HG02678 (cell line): ENCODE data around the gene GNAT1.

Experiments
- ATAC-seq: cut with Tn5 transposase; IDR thresholded peaks from one replicate; pipeline ENCODE4 v1.9.1; 2021; ENCODE audit warnings: mild to moderate bottlenecking, moderate library complexity; ENCODE audit not compliant: unreplicated experiment

Gene GNAT1

DNA sequence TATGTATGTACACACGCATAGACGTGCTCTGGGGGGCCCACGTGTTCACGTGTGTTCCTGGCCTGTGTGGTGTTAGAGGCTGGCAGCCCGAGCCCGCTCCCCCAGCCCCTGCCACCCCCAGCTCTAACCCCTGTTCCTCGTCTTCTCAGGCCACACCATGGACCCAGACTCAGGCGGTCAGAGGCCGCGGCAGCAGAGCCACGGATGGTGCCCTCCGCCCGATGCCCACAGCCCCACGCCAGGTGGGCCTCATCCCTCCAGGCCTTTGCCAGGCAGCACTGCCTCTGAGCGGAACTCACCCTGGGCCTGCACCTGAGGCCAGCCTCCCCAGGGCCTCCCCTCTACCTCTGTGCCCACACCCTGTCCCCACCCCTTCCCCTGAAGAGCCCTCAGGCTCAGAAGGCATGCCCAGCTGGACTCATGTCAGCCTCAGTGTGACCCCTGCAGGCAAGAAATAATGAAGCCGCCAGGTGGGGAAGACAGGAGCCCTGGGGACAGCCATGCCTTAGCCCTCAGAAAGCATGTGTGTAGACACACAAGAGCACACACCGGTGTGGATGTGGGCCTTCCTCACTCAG lies 16.4 kb upstream of the GNAT1 start:
- ATAC-seq = no peak

DNA sequence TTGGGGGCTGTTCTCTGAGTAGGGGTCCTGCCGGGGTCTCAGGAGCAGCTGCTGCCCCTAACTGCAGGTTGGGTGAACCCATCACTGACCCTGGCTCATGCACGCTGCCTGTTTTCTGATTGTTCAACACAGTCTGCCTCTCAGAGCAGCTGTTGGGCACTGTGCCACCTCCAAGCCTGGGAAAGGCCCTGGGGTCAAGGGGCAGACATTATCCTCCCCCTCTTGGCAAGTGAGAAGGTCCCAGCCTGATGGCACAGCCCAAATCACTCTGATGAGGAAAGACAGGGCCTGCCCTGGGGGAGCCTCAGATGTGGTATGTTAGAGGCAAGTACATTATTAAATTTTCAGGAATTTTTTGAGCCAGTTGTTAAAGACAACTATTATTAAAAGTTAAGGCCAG lies 14.1 kb upstream of the GNAT1 start:
- ATAC-seq = no peak

- ATAC-seq = no peak
Observed at GRCh38 chr3:50179710-50180109, 11.7 kb upstream of the GNAT1 start.

GRCh38 chr3:50181985-50182384 lies 9.4 kb upstream of the GNAT1 start:
- ATAC-seq = no peak

- ATAC-seq = no peak
Observed at GRCh38 chr3:50182533-50183099, 8.8 kb upstream of the GNAT1 start.

DNA sequence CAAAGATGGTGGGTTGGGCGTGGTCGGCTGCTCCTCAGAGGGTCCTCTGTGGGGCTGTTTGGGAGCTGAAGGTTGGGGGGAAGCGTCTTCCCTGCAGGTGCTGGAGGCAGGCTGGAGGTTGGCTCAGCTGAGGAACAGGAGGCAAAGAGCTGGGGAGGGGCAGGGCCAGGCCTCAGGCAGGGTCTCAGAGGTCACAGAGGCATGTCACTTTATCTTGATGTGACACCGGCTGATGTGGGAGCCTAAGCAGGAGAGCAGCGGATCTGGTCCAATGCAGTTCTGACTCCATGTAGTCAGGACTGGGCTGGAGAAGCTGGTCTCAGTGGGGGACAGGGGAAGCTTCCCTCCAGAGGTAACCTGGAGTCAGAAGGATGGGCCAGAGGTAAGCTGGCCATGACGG lies 7.7 kb upstream of the GNAT1 start:
- ATAC-seq = no peak

DNA sequence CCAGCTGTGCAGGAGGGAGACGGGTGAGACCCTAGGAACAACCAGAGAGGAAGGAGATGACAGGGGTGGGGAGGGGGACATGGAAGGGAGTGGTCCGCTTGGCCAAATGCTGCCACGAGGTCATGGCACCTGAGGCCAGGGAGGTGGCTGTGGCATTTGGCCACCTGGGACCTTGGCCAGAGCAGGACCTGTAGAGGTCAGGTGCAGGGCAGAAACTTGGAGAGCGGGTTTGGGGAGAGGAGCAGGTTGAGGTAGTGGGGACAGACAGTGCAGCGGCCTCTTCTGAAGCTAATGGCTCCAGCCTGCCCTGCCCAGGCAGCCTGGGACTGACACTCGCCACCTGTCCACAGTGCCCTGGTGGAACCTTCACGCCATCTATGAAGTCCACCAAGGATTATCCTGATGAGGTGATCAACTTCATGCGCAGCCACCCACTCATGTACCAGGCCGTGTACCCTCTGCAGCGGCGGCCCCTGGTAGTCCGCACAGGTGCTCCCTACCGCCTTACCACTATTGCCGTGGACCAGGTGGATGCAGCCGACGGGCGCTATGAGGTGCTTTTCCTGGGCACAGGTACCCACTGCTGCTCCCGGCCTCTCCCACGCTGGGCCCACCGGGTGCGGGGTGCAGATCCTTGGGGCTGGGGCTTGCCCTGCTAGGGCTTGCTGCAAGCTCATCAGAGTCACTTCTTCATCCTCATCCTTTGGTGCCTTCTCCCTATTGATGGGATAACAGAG lies 7.0 kb upstream of the GNAT1 start:
- no peak for ATAC-seq

- ATAC-seq = no peak
Observed at GRCh38 chr3:50185230-50185629, 6.2 kb upstream of the GNAT1 start.

- ATAC-seq = no peak
Observed at GRCh38 chr3:50186096-50186495, 5.3 kb upstream of the GNAT1 start.

DNA sequence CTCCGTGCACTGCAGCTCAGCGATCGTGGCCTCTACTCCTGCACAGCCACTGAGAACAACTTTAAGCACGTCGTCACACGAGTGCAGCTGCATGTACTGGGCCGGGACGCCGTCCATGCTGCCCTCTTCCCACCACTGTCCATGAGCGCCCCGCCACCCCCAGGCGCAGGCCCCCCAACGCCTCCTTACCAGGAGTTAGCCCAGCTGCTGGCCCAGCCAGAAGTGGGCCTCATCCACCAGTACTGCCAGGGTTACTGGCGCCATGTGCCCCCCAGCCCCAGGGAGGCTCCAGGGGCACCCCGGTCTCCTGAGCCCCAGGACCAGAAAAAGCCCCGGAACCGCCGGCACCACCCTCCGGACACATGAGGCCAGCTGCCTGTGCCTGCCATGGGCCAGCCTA lies 3.7 kb upstream of the GNAT1 start:
- no peak for ATAC-seq

- ATAC-seq = no peak
Observed at GRCh38 chr3:50189274-50189673, 2.1 kb upstream of the GNAT1 start.

DNA sequence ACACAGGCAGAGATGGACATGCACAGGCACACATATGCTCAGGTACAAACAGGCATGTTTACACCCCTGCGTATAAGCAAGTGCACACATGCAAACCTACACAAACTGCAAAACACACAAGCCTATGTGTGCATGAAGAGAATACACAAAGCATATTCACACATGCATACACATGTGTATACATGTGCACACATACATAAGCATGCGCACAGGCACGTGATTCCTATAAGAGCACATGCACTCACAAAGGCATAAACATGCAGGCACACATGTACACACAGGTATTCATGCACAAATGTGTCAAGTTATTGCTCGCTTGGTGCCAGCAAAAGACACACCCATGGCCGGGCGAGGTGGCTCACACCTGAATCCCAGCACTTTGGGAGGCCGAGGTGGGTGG lies 1.4 kb upstream of the GNAT1 start:
- ATAC-seq = no peak

GRCh38 chr3:50192124-50192523 lies 714 bp downstream of the GNAT1 start:
- no peak for ATAC-seq

DNA sequence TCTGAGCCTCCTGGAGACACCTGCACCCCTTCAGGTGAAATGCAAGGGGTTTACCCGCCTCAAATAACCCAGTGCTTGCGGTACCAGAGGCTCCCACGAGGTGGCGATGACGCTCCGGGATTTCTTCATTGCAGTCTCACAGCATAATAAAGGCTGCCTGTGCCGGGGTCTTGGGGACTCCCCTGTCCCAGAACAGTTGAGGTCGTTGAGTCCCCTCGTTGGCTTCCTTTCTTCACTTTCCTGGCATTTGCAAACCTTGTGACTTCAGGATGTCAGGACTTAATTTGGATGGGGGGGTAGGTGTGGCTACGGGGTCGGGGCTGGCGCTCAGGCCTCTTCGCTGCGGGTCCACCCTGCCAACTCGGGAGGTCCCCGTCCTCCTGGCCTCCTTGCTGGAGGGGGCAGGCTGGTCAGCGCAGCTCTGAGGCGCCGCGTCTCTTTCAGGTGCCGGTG lies 1.3 kb downstream of the GNAT1 start:
- no peak for ATAC-seq

- no peak for ATAC-seq
Observed at GRCh38 chr3:50193286-50193685, 1.9 kb downstream of the GNAT1 start.

DNA sequence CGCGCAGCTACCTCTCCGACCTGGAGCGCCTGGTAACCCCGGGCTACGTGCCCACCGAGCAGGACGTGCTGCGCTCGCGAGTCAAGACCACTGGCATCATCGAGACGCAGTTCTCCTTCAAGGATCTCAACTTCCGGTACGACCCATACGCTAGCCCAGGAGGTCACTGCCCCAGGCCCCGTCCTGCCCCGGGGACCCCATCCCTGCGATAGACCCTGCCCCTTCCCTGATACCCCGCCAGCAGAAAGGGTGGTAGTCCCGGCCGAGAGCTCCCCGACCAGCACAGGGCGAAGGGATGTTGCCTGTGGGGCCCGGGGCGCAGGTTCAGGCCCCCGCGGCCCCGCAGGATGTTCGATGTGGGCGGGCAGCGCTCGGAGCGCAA lies 2.3 kb downstream of the GNAT1 start:
- ATAC-seq = no peak

- no peak for ATAC-seq
Observed at GRCh38 chr3:50194128-50194902, 2.9 kb downstream of the GNAT1 start.

DNA sequence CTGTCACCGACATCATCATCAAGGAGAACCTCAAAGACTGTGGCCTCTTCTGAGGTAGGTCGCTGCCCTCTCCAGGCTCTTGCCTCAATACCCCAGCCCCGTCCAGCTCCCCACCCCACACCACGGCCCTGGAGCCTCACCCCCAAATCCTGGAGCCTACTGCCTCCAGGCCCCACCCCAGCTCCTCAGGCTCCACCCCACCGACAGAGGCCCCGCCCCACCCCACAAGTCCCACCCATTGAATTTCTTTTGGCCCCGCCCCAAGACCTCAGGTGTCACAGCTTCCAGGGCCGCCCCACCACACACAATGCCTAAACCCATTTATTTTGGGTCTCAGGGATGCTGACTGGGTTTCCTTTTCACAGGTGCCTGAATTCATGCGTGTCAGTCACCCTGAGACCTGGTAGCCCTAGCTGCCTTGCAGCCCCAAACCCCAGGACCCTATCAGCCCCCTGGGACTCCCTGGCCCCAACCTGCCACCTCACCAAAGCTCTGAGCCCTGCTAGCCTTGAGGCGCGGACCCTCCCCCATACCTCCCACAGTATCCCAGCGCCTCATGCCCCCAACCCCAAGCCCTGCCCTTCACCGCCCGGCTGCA lies 3.6 kb downstream of the GNAT1 start:
- no peak for ATAC-seq

DNA sequence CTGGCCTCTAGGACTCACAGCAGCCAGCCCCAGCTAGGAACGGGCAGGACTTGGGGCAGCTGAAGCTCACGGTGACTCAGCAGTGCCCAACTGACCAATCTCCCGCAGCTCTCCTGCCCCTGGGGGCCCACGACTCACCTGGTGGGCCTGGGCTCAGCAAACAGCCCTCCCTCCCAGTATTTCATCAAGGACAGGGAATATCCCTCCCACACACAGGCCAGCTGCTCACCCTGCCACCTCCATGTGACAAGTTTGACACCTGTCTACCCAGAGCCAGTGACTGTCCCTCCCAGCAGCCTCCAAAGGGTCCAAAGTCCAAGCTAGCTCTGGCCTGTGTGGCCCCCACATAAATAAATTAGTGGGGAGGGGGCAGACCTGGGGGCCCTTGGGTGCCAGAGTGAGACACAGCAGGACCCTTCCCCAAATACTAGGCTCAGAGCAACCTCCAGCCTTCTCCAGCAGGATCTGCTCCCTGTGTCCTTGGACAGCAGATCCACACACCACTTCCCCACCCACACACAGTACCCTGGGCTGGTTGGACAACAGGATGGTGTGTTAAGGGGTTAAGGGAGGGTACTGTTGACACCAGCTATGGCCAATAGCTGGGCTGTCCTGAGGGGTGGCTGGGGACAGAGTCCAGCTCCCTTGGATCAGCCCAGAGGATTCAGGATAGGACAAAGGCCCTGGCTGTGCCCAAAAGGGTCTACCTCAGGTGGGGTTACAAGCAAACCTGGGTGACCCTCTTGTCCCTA lies 4.3 kb downstream of the GNAT1 start:
- no peak for ATAC-seq

DNA sequence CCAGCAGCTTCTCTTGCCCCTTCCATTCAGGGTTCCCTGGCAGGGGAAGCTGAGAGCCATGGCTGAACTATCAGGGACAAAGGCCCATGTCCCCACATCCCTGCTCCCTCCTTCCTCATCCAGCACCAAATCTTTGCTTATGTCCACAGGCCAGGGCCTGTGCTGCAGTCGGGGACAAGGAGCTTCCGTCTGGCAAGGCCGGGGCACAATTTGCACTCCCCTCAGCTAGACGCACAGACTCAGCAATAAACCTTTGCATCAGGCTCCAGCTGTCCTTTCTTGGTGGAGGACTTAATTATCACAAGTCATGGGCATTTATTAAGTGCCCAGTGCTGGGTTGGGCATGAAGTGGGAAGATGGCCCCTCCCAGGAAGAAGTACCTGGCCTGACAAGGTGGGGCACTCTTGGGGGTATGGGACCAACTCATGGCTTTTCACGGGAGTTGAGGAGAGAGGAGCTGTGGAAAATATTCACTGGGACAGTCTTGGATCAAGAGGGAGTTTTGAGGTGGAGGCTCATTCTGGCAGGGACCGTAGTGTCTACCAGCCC lies 4.9 kb downstream of the GNAT1 start:
- no peak for ATAC-seq
